ENCODE results near the gene FHAD1. TPM values are rescaled to one million over a fixed set of nuclear protein-coding genes. Genes with fewer than 3 reads are reported as not detected.

FHAD1 gene
- total and polyA plus RNA-seq, 4 donors = under 0.01 to 0.13 (median 0.05) TPM; not detected in 1

GRCh38 chr1:15254559-15254958 is 7.5 kb downstream of the FHAD1 start (continued):
- TF ChIP-seq YY1 (IDR thresholded peaks at IDR 0.05) (no peak), RXRA (IDR thresholded peaks at IDR 0.05) (no peak)

GRCh38 chr1:15255582-15256149 is 8.6 kb downstream of the FHAD1 start:
- no peak for DNase-seq (ENCODE audit: low spot score)
- Histone ChIP-seq H3K27ac (ENCODE audit: low read depth in 1 of 2, low read length in 2 of 2) (no peak overlapping the region), H3K27me3 (ENCODE audit: control insufficient read depth in 4 of 4, insufficient read depth in 4 of 4, low read length in 3 of 4) (no peaks in the 10 kb centered on the region), H3K9me3 (ENCODE audit: control insufficient read depth in 4 of 4, low read length in 3 of 4) (no peaks in the 10 kb centered on the region), H3K4me3 (ENCODE audit: low read depth in 1 of 3, low read length in 3 of 3) (no peak overlapping the region), H3K4me1 (ENCODE audit: control insufficient read depth in 4 of 4, insufficient read depth in 4 of 4, low read length in 3 of 4) (no peaks in the 10 kb centered on the region), H3K36me3 (ENCODE audit: control insufficient read depth in 4 of 4, insufficient read depth in 3 of 4, low read depth in 1 of 4, low read length in 3 of 4) (no peaks in the 10 kb centered on the region), H3K9ac (ENCODE audit: low read depth in 1 of 2, low read length in 2 of 2) (no peak overlapping the region)
- TF ChIP-seq, protein P1, sequence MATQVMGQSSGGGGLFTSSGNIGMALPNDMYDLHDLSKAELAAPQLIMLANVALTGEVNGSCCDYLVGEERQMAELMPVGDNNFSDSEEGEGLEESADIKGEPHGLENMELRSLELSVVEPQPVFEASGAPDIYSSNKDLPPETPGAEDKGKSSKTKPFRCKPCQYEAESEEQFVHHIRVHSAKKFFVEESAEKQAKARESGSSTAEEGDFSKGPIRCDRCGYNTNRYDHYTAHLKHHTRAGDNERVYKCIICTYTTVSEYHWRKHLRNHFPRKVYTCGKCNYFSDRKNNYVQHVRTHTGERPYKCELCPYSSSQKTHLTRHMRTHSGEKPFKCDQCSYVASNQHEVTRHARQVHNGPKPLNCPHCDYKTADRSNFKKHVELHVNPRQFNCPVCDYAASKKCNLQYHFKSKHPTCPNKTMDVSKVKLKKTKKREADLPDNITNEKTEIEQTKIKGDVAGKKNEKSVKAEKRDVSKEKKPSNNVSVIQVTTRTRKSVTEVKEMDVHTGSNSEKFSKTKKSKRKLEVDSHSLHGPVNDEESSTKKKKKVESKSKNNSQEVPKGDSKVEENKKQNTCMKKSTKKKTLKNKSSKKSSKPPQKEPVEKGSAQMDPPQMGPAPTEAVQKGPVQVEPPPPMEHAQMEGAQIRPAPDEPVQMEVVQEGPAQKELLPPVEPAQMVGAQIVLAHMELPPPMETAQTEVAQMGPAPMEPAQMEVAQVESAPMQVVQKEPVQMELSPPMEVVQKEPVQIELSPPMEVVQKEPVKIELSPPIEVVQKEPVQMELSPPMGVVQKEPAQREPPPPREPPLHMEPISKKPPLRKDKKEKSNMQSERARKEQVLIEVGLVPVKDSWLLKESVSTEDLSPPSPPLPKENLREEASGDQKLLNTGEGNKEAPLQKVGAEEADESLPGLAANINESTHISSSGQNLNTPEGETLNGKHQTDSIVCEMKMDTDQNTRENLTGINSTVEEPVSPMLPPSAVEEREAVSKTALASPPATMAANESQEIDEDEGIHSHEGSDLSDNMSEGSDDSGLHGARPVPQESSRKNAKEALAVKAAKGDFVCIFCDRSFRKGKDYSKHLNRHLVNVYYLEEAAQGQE (IDR thresholded peaks at IDR 0.05) = no peak
- TF ChIP-seq JUND (IDR thresholded peaks at IDR 0.05) = no peak
- no peak for TF ChIP-seq NR2F2 (IDR thresholded peaks at IDR 0.05)
- no peak for TF ChIP-seq HNF4A (conservative IDR thresholded peaks at IDR 0.05)
- TF ChIP-seq, protein P2, sequence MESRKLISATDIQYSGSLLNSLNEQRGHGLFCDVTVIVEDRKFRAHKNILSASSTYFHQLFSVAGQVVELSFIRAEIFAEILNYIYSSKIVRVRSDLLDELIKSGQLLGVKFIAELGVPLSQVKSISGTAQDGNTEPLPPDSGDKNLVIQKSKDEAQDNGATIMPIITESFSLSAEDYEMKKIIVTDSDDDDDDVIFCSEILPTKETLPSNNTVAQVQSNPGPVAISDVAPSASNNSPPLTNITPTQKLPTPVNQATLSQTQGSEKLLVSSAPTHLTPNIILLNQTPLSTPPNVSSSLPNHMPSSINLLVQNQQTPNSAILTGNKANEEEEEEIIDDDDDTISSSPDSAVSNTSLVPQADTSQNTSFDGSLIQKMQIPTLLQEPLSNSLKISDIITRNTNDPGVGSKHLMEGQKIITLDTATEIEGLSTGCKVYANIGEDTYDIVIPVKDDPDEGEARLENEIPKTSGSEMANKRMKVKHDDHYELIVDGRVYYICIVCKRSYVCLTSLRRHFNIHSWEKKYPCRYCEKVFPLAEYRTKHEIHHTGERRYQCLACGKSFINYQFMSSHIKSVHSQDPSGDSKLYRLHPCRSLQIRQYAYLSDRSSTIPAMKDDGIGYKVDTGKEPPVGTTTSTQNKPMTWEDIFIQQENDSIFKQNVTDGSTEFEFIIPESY (IDR thresholded peaks at IDR 0.05) = no peak
- TF ChIP-seq FOXA2 (IDR thresholded peaks at IDR 0.05) = no peak
- TF ChIP-seq GABPA (IDR thresholded peaks at IDR 0.05 in 1 of 2, conservative IDR thresholded peaks at IDR 0.05 in 1 of 2) = no peak
- TF ChIP-seq EGR1 (IDR thresholded peaks at IDR 0.05; ENCODE audit: low read depth in 2 of 2) = no peak
- TF ChIP-seq FOXA1 (IDR thresholded peaks at IDR 0.05) = no peak
- TF ChIP-seq HNF4G (IDR thresholded peaks at IDR 0.05) = no peak
- TF ChIP-seq TAF1 (conservative IDR thresholded peaks at IDR 0.05) = no peak
- TF ChIP-seq MAX (IDR thresholded peaks at IDR 0.05) = no peak
- no peak for TF ChIP-seq RXRA (IDR thresholded peaks at IDR 0.05)
- TF ChIP-seq RAD21 (IDR thresholded peaks at IDR 0.05) = no peak
- no peak for TF ChIP-seq CTCF (IDR thresholded peaks at IDR 0.05; ENCODE audit: low read depth, low read length, missing input control)
- TF ChIP-seq, protein P3, sequence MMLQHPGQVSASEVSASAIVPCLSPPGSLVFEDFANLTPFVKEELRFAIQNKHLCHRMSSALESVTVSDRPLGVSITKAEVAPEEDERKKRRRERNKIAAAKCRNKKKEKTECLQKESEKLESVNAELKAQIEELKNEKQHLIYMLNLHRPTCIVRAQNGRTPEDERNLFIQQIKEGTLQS (IDR thresholded peaks at IDR 0.05) = no peak
- no peak for TF ChIP-seq SP1 (IDR thresholded peaks at IDR 0.05)
- no peak for TF ChIP-seq YY1 (IDR thresholded peaks at IDR 0.05)
- 91% methylated on average over 4 of the region's 4 CpGs for WGBS

All from liver (tissue), 9 donors.